Stimulated activated CD8-positive, alpha-beta memory T cell treated with anti-CD3 and anti-CD28 coated beads, Interleukin-15, amount 100 ng/mL, for 48 hours (primary cell): ENCODE results near the gene ESD.
A peak's percentile ranks its signal among the peaks of the same experiment; 100 is the strongest.

Source experiments
- DNase-seq, 2 donors: peaks; one replicate each; pipeline ENCODE4 v3.0.0-alpha.2; 2020; ENCODE audit warnings: low read depth in 2 of 2

Gene ESD

GRCh38 chr13:46745706-46746105 lies 51.3 kb downstream of the ESD start:
- no peak for DNase-seq

- no peak for DNase-seq
Measured at GRCh38 chr13:46745062-46745461, 51.9 kb downstream of the ESD start.

- DNase-seq, result no peak
Measured at GRCh38 chr13:46743191-46743590, 53.8 kb downstream of the ESD start.

GRCh38 chr13:46739447-46740098 lies 57.4 kb downstream of the ESD start:
- no peak for DNase-seq

- no peak for DNase-seq
Measured at GRCh38 chr13:46738766-46739165, 58.2 kb downstream of the ESD start.

- DNase-seq, result no peak
Measured at GRCh38 chr13:46738055-46738454, 58.9 kb downstream of the ESD start.

- DNase-seq, result no peak
Measured at GRCh38 chr13:46736541-46737310, 60.2 kb downstream of the ESD start.

GRCh38 chr13:46735425-46735824 lies 61.5 kb downstream of the ESD start:
- DNase-seq, result no peak

- no peak for DNase-seq
Measured at GRCh38 chr13:46731535-46731934, 65.4 kb downstream of the ESD start.

GRCh38 chr13:46728777-46729176 lies 68.2 kb downstream of the ESD start:
- peak; percentile 13 to 40 for DNase-seq

GRCh38 chr13:46726347-46726746 lies 70.6 kb downstream of the ESD start:
- DNase-seq, result no peak
